HepG2 (cell line): Measurements from ENCODE around the gene VARS1. TPM values are rescaled to one million over a fixed set of nuclear protein-coding genes. Genes with fewer than 3 reads are reported as not detected.
A peak's percentile ranks its signal among the peaks of the same experiment; 100 is the strongest.

Experiments
- AHR ChIP-seq: IDR thresholded peaks from 2 replicates; pipeline ENCODE4 v1.6.1; 2018; ENCODE audit warnings: missing genetic modification reagents, missing compliant biosample characterization
- CEBPB ChIP-seq: IDR thresholded peaks from 2 replicates; pipeline ENCODE4 v1.6.1; 2011; ENCODE audit warnings: low read depth, low read length, improper control_type of control experiment, borderline replicate concordance
- DPF2 ChIP-seq: sonication (generic); formaldehyde crosslinking; IDR thresholded peaks from 2 replicates; pipeline ENCODE4 v1.4.0; 2020; ENCODE audit warnings: mild to moderate bottlenecking, low read depth, missing genetic modification reagents, borderline replicate concordance
- FOXA3 ChIP-seq: IDR thresholded peaks from 2 replicates; pipeline ENCODE4 v1.6.1; 2016; ENCODE audit warnings: missing genetic modification reagents, missing compliant biosample characterization
- FOXM1 ChIP-seq: sonication (generic); formaldehyde crosslinking; IDR thresholded peaks from 2 replicates; pipeline ENCODE4 v1.5.0; 2020; ENCODE audit warnings: missing genetic modification reagents
- FOXO1 ChIP-seq: sonication (generic); formaldehyde crosslinking; IDR thresholded peaks from 2 replicates; pipeline ENCODE4 v1.4.0; 2020; ENCODE audit warnings: missing genetic modification reagents
- JUN ChIP-seq: sonication (generic); formaldehyde crosslinking; IDR thresholded peaks from 2 replicates; pipeline ENCODE4 v1.4.0; 2020; ENCODE audit warnings: mild to moderate bottlenecking, missing genetic modification reagents
- KAT7 ChIP-seq: IDR thresholded peaks from 2 replicates; pipeline ENCODE4 v1.6.1; 2018; ENCODE audit warnings: borderline replicate concordance, missing compliant biosample characterization
- RXRA ChIP-seq: sonication (generic); formaldehyde crosslinking; IDR thresholded peaks from 2 replicates; pipeline ENCODE4 v1.5.1; 2020; ENCODE audit warnings: missing genetic modification reagents
- SP1 ChIP-seq, 2 experiments: fragments of 450-650 bp in 1 of 2; sonication (generic) in 1 of 2; formaldehyde crosslinking in 1 of 2; IDR thresholded peaks; 2 replicates each; pipeline versions ENCODE4 v1.4.0 to v1.6.1; 2016 to 2020; ENCODE audit warnings: missing genetic modification reagents in 1 of 2
- TAF1 ChIP-seq: sonication (generic); formaldehyde crosslinking; IDR thresholded peaks from 2 replicates; pipeline ENCODE4 v1.4.0; 2020; ENCODE audit warnings: missing genetic modification reagents
- TIGD3 ChIP-seq: sonication (generic); formaldehyde crosslinking; IDR thresholded peaks from 2 replicates; pipeline ENCODE4 v1.5.1; 2020; ENCODE audit warnings: mild to moderate bottlenecking, missing genetic modification reagents, borderline replicate concordance
- ZFY ChIP-seq: sonication (generic); formaldehyde crosslinking; IDR thresholded peaks from 2 replicates; pipeline ENCODE4 v1.4.0; 2020; ENCODE audit warnings: missing genetic modification reagents
- ZNF510 ChIP-seq: sonication (generic); formaldehyde crosslinking; IDR thresholded peaks from 2 replicates; pipeline ENCODE4 v1.4.0; 2020; ENCODE audit warnings: low read depth, mild to moderate bottlenecking, missing genetic modification reagents
- ZNF772 ChIP-seq: sonication (generic); formaldehyde crosslinking; IDR thresholded peaks from 2 replicates; pipeline ENCODE4 v1.5.0; 2020; ENCODE audit warnings: mild to moderate bottlenecking, missing genetic modification reagents
- ZNF781 ChIP-seq: sonication (generic); formaldehyde crosslinking; IDR thresholded peaks from 2 replicates; pipeline ENCODE4 v1.5.1; 2020; ENCODE audit warnings: borderline replicate concordance, mild to moderate bottlenecking, missing genetic modification reagents; ENCODE audit errors: not compliant biosample characterization
- ZNF891 ChIP-seq: sonication (generic); formaldehyde crosslinking; IDR thresholded peaks from 2 replicates; pipeline ENCODE4 v1.5.0; 2020; ENCODE audit warnings: mild to moderate bottlenecking, missing genetic modification reagents
- ZSCAN25 ChIP-seq: sonication (generic); formaldehyde crosslinking; IDR thresholded peaks from 2 replicates; pipeline ENCODE4 v1.8.0; 2022; ENCODE audit warnings: mild to moderate bottlenecking, missing genetic modification reagents
- ZSCAN29 ChIP-seq: sonication (generic); formaldehyde crosslinking; conservative IDR thresholded peaks from 2 replicates; pipeline ENCODE4 v1.4.0; 2020; ENCODE audit warnings: mild to moderate bottlenecking, missing genetic modification reagents
- polyA plus RNA-seq, 8 experiments: library from polyadenylated mRNA; depleted of rRNA in 3 of 8; stranded (reverse) in 7 of 8; unstranded in 1 of 8; fragments of >200 nt; fragmentation: Illumina TruSeq in 4 of 8; extraction: Trizol in 4 of 8; gene quantifications; 2 replicates each; pipeline versions ENCODE4 v1.2.1 to v1.2.3, GENCODE V29; 2011 to 2016; ENCODE audit warnings: low read depth in 4 of 8, missing spikeins in 1 of 8, mixed read lengths in 1 of 8; ENCODE audit not compliant: insufficient read depth in 1 of 8
- total RNA-seq, 5 experiments: library from RNA; depleted of rRNA; stranded (reverse); fragments of >200 nt; fragmentation: Illumina TruSeq; extraction: Trizol; gene quantifications; 2 replicates each; pipeline ENCODE4 v1.2.3, GENCODE V29; 2016; ENCODE audit warnings: low read depth in 1 of 5
- TF ChIP-seq, protein P1 (sequence below): sonication (generic); formaldehyde crosslinking; IDR thresholded peaks from 2 replicates; pipeline ENCODE4 v1.8.0; 2022; ENCODE audit warnings: mild to moderate bottlenecking, missing genetic modification reagents, moderate library complexity
- TF ChIP-seq, protein P2 (sequence below): sonication (generic); formaldehyde crosslinking; conservative IDR thresholded peaks from 2 replicates; pipeline ENCODE4 v1.4.0; 2020; ENCODE audit warnings: missing genetic modification reagents
- TF ChIP-seq, protein P3 (sequence below): IDR thresholded peaks from 2 replicates; pipeline ENCODE4 v1.6.1; 2016; ENCODE audit warnings: missing biosample characterization, missing genetic modification reagents, low read depth
- TF ChIP-seq, protein P4 (sequence below): sonication (generic); formaldehyde crosslinking; IDR thresholded peaks from 2 replicates; pipeline ENCODE4 v1.4.0; 2020; ENCODE audit warnings: missing genetic modification reagents

The VARS1 gene
- total and polyA plus RNA-seq, 2 of the 13 experiments (the other 11 are each of a cell fraction or from before 2014, with no cell fraction given): 14.7 to 56.1 TPM

DNA sequence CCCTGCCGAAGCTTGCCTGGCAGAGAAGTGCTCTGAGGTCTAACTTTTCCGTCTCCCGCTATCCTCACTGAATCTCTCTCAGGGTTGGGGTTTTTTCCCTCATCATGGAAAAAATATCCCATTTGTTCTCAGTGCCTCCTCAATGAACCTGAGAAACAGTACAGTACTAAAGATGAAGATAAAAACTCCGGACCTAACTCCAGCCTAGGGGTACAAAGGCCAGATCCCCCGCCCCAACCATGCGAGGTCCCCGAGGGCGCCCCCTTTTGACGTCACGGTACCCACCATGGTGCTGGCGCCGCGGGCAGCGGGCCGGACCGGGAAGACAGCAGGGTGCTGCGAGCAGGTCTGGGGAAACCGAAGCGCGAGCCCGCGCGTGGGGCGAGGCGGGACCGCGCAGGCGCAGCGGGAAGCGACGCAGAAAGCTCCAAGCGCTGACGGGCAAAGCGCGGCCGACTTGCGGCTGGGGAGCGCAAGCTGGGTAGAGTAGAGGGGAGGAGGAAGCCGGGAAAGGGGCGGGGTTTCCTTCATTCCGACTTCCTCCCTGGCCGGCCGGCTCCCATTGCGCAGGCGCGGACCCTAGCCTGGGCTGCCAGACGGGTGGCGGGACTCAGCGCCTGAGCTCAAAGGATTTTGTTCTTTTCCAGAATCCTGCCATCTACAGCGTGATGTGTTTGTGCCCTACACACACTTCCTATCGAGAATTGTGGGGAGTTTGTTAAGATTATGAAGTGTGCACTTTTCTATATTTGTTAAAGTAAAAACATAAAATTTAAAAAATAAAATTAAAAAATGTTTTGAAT, 11.1 kb upstream of the VARS1 start, which contains the start of gene LSM2 (continued):
- TF ChIP-seq CEBPB (no peak), ZSCAN29 (CRISPR knock-in tag) (peak; percentile 97), ZNF510 (CRISPR knock-in tag) (peak; percentile 98), ZSCAN25 (peak; percentile 78), JUN (peak; percentile 87), TIGD3 (CRISPR knock-in tag) (peak; percentile 94; the same call in 1 of the 2 replicates), FOXA3 (CRISPR knock-in tag) (peak; percentile 57; the same call in 1 of the 2 replicates), KAT7 (peak; percentile 95; the same call in 1 of the 2 replicates), ZFY (CRISPR knock-in tag) (peak; percentile 93), FOXM1 (CRISPR knock-in tag) (no peak), ZNF772 (CRISPR knock-in tag) (peak; percentile 74), TAF1 (peak; percentile 91), RXRA (CRISPR knock-in tag) (peak; percentile 85; the same call in 1 of the 2 replicates), FOXO1 (peak; percentile 77), DPF2 (CRISPR knock-in tag) (0 out of 2 replicates have a peak, but pooled peaks have one; percentile 44), AHR (CRISPR knock-in tag) (peak; percentile 81), SP1 (IDR thresholded peaks at IDR 0.05) (no peak), SP1 (CRISPR knock-in tag; IDR thresholded peaks at IDR 0.05) (peak; percentile 77), ZNF781 (peak; percentile 78), ZNF891 (CRISPR knock-in tag) (peak; percentile 93)
- TF ChIP-seq, protein P1, sequence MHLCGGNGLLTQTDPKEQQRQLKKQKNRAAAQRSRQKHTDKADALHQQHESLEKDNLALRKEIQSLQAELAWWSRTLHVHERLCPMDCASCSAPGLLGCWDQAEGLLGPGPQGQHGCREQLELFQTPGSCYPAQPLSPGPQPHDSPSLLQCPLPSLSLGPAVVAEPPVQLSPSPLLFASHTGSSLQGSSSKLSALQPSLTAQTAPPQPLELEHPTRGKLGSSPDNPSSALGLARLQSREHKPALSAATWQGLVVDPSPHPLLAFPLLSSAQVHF: peak; percentile 71; the same call in 1 of the 2 replicates
- TF ChIP-seq, protein P2, sequence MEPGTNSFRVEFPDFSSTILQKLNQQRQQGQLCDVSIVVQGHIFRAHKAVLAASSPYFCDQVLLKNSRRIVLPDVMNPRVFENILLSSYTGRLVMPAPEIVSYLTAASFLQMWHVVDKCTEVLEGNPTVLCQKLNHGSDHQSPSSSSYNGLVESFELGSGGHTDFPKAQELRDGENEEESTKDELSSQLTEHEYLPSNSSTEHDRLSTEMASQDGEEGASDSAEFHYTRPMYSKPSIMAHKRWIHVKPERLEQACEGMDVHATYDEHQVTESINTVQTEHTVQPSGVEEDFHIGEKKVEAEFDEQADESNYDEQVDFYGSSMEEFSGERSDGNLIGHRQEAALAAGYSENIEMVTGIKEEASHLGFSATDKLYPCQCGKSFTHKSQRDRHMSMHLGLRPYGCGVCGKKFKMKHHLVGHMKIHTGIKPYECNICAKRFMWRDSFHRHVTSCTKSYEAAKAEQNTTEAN (CRISPR knock-in tag): peak; percentile 64
- TF ChIP-seq, protein P3, sequence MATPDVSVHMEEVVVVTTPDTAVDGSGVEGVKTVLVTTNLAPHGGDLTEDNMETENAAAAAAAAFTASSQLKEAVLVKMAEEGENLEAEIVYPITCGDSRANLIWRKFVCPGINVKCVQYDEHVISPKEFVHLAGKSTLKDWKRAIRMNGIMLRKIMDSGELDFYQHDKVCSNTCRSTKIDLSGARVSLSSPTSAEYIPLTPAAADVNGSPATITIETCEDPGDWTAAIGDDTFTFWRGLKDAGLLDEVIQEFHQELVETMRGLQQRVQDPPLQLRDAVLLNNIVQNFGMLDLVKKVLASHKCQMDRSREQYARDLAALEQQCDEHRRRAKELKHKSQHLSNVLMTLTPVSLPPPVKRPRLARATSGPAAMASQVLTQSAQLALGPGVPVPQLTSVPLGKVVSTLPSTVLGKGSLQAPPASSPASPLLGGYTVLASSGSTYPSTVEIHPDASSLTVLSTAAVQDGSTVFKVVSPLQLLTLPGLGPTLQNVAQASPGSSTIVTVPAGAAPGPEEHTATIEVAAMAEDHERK (CRISPR knock-in tag): no peak
- TF ChIP-seq, protein P4, sequence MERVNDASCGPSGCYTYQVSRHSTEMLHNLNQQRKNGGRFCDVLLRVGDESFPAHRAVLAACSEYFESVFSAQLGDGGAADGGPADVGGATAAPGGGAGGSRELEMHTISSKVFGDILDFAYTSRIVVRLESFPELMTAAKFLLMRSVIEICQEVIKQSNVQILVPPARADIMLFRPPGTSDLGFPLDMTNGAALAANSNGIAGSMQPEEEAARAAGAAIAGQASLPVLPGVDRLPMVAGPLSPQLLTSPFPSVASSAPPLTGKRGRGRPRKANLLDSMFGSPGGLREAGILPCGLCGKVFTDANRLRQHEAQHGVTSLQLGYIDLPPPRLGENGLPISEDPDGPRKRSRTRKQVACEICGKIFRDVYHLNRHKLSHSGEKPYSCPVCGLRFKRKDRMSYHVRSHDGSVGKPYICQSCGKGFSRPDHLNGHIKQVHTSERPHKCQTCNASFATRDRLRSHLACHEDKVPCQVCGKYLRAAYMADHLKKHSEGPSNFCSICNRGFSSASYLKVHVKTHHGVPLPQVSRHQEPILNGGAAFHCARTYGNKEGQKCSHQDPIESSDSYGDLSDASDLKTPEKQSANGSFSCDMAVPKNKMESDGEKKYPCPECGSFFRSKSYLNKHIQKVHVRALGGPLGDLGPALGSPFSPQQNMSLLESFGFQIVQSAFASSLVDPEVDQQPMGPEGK (CRISPR knock-in tag): peak; percentile 92
